ENCODE data around the gene ZC3H12D.

DNA sequence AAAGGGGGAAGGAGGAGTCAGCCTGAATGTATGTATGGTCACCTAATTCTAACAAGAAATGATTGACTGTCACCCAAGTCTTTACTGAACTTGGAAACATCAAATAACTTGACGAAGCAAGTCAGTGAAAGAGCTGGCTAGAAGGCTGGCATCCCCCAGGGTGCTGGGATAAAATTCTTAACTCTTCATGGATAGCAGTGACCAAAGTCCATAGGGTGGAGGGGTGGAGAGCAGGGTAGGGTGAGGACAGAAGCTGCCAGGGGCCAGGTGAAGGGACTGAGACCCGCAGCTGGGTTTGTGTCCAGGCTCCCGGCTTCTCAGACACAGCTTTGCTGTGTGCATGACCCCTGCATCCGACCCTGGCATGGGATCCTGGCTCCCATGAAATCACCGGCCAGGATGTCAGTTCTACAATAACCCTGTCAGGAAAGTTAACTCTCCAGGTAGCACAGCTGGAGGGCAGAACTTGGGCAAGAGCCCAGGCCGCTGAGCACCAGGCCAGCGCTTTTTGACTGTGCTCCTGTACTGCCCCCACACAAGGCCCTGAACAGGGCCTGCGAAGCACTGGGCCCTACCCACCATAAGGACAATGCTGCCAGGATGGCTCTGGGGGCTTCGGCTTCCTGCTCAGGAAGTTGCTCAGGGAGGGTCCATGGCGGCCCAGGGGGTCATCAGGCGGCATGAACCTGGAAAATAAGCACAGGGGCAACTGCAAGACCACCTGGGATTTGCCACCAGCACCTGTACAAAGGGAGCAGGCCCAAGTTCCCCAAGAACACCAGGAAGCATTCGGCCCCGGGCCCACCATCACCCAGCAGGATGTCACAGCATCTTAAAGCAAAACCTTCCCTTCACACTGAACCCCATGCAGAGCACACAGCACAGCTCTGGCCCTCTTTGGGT lies 32.5 kb downstream of the ZC3H12D start:
- TF ChIP-seq, protein P1, sequence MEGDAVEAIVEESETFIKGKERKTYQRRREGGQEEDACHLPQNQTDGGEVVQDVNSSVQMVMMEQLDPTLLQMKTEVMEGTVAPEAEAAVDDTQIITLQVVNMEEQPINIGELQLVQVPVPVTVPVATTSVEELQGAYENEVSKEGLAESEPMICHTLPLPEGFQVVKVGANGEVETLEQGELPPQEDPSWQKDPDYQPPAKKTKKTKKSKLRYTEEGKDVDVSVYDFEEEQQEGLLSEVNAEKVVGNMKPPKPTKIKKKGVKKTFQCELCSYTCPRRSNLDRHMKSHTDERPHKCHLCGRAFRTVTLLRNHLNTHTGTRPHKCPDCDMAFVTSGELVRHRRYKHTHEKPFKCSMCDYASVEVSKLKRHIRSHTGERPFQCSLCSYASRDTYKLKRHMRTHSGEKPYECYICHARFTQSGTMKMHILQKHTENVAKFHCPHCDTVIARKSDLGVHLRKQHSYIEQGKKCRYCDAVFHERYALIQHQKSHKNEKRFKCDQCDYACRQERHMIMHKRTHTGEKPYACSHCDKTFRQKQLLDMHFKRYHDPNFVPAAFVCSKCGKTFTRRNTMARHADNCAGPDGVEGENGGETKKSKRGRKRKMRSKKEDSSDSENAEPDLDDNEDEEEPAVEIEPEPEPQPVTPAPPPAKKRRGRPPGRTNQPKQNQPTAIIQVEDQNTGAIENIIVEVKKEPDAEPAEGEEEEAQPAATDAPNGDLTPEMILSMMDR (IDR thresholded peaks at IDR 0.05; ENCODE audit: low read depth, low read length, poor library complexity, severe bottlenecking): no peak
- no peak for TF ChIP-seq EZH2phosphoT487 (IDR thresholded peaks at IDR 0.05; ENCODE audit: borderline replicate concordance, low read length)

Data from DOHH2 (cell line).